Activated T-helper 1 cell treated with anti-CD3 and anti-CD28 coated beads, Interleukin-2, amount 50 U/mL, for 16 hours (primary cell): ENCODE measurements around the gene CAB39.

Experiments
- DNase-seq, 2 donors: peaks; one replicate each; pipeline ENCODE4 v3.0.0-alpha.2; 2020; ENCODE audit warnings: low read depth in 1 of 2, low spot score in 1 of 2

Gene CAB39

DNA sequence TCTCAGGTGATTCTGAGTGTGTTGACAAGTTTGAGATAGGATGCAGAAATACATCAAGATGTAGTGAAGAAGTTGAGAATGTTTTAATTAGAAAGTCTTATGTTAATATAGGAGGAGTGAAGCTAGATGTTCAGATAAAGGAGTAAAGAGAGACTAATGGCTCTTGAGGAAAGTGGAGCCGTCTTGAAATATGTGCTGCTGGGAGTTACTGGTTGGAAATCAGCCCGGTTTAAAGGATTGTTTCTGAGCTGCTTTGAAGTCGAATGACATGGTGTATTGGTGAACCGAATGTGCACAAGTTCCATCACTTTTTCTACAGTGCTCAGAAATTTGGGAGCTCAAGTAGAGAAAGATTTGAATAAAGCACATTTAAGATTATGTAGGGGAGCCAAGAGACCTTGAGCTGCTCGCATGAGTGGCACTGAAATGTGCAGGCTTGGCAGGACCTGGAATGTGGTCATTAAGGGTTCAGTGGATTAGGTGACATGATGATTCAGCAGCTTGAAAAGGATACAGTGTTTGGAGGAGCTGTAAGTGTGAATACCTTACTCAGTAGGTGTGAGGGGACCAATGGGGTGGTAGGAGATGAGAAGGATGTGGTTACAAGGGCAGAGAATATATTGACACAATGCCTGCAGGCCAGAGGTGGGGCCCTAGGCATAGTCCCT is 68.6 kb downstream of the CAB39 start:
- DNase-seq: peak in 1 of 2 donors; percentile 23

- DNase-seq: no peak
Observed at GRCh38 chr2:230783101-230783500, 70.5 kb downstream of the CAB39 start.

DNA sequence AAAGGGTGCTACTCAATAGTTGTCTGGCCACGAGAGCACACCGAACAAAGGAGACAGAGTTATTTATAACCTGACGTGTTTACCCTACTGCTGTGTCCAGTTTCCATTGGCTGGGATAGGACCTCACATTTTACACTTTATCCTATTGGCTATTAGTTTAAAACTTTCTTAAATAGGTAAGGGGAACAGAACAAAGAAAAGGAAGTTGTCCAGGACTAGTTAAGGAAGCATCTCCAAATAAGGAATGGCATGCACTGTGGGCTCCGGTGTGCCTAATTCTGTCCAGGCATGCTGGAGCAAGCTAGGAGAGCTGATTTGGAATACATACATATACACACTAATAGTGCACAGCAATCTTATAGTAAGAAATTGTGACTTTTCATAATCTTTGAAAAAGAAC is 72.2 kb downstream of the CAB39 start:
- no peak for DNase-seq

DNA sequence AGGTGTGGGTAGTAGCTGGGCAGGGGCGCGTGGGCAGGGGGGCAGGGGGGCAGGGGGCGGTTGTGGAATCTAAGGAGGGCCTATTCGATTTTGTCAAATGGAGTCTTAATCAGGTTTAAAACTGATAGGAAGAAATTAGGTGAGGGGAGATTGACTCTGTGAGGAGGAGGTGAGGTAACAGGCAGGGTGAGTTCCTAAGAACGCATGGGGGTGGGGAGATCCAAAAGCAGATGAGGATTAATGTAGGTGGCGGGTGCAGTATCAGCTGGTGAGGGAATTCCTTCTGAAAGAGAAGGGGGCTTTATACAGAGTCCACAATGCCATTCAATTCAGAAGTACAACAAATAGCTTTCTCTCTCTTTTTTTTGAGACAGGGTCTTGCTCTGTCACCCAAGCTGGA is 72.7 kb downstream of the CAB39 start:
- no peak for DNase-seq

GRCh38 chr2:230787101-230787500 is 74.5 kb downstream of the CAB39 start:
- DNase-seq: no peak

DNA sequence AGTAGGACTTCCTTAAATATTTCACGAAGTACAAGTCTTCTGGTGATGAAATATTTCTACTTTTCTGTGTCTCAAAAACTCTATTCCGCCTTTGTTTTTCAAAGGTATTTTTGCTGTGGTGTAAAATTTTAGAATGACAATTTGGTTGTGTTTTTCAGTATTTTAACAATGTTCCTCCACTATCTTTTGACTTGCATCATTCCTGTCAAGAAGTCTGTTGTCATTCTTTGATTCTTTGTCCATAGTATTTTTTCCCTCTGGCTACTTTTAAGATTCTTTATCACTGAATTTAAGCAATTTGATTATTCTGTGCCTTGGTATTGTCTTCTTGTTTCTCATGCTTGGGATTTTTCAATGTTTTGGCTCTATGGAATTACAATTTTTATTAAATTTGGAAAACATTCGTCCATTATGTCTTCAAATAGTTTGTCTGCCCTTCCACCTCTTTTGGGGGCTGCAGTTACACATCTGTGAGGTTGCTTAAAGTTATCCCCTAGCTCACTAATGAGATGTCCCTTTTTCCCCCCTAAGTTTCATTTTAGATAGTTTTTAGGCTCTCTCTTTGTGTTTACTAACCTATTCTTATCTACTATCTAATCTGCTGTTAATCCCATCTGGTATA is 76.0 kb downstream of the CAB39 start:
- no peak for DNase-seq

GRCh38 chr2:230790981-230791380 is 78.3 kb downstream of the CAB39 start:
- no peak for DNase-seq

- peak; percentile 18 to 62 for DNase-seq
Observed at GRCh38 chr2:230793572-230794359, 81.1 kb downstream of the CAB39 start.

GRCh38 chr2:230794497-230794896 is 81.9 kb downstream of the CAB39 start:
- no peak for DNase-seq

DNA sequence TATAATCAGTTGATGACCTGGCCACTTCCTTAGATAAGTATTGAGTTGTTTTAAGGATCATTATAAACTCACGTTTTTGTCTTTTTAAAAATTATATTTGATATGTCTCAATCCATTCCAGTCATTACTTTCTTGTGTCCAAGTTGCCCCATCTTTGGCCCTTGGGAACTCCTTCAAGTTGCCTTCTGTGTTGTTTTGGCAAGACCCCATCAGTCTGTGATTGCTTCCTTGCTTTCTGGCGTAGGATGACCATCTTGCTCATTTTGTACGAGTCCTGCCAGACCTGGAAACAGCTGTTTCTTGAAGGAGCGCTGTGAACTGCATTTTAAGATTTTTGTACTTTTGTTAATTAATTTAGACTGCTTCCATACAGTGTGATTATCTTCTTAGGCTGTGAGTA is 83.2 kb downstream of the CAB39 start:
- no peak for DNase-seq

GRCh38 chr2:230796280-230796862 is 83.7 kb downstream of the CAB39 start:
- no peak for DNase-seq

- DNase-seq: no peak
Observed at GRCh38 chr2:230797515-230798495, 85.2 kb downstream of the CAB39 start.

DNA sequence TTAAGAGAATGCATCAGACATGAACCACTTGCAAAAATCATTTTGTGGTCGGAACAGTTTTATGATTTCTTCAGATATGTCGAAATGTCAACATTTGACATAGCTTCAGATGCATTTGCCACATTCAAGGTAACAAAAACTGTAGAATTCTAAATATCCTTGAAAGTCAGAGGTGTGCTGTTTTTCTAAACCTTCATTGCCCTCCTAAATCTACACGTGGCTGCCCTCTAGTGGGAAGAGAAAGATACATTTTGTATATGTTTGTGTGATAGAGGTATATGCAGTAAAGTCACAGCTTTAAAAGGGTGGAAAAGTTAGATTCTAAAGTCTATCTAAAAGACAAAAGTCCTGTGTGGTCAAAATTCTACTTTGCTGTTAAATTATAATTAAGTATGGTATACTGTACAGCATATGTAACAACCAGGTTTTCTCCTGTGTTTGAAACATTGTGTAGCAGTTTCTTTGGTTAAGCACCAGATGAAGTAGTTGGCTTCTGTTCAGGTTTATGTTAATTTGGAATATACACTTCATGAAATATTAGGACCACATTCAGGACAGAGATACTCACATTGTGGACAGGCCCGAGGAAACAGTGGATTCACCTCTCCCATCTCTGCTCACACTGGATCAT is 86.2 kb downstream of the CAB39 start:
- DNase-seq: no peak

- no peak for DNase-seq
Observed at GRCh38 chr2:230805353-230806017, 92.8 kb downstream of the CAB39 start.

DNA sequence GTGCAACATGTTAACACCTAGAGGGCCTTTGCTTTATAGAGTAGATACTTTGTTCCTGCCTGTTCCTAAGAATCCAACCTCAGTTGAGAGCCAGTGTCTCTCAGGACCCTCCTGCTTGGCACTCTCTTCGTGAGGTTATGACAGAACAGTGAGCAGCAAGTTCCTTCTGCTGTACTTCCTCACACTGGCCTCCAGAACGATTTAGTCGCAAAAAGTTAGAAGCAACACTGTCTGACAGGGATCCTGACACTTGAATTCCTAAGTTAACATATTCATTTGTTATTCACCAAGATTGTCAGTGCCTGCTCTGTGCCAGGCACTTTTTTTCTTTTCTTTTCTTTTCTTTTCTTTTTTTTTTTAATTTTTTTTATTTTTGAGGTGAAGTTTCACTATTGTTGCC is 95.1 kb downstream of the CAB39 start:
- no peak for DNase-seq

GRCh38 chr2:230809015-230809414 is 96.4 kb downstream of the CAB39 start:
- DNase-seq: no peak

GRCh38 chr2:230809677-230810251 is 97.1 kb downstream of the CAB39 start:
- DNase-seq: no peak

GRCh38 chr2:230811508-230811907 is 98.9 kb downstream of the CAB39 start:
- no peak for DNase-seq

DNA sequence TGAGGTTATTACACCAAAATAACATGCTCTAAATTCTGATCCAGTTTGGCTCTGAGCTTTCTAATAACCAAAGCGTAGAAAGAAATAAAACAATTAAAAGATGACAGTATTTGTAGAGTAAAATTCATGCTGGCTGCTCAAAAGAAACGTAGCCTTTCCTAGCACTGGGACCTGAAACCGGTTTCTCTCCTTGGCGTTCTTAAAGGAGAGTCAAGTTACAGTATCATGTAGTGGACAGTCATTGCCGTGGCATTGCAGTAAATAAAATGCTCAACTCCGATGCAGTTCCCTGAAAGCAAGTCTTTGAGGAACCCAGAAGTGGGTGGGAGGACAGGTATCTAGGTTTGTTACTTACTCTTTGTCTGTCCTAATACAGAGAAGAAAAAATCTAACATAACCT is 99.4 kb downstream of the CAB39 start:
- DNase-seq: no peak
